NCI-H2081 treated with DMSO at 0.1 percent for 48 hours (cell line): Measurements from ENCODE around the gene UBR7.
"Not testable (repeated sequence)": the region's sequence is repeated elsewhere in the genome, so short reads cannot be mapped to it uniquely, and the experiment has no call there.

ENCODE experiments used
- DNase-seq: peaks from one replicate; lab custom pipeline; 2025; lab: John Stamatoyannopoulos, UW

The UBR7 gene

GRCh38 chr14:93206793-93207467, at the start of gene UBR7, which contains the start of gene GON7:
Gene UBR7, plus strand, starts transcription at chr14:93207256. Its CDS starts 36 bp downstream, at chr14:93207292.
Gene GON7, minus strand, starts transcription at chr14:93207065. Its CDS starts 28 bp downstream, at chr14:93207037.
- peak; percentile 96 for DNase-seq

- not testable (repeated sequence) for DNase-seq
Measured at GRCh38 chr14:93158349-93158748, 48.7 kb upstream of the UBR7 start.

GRCh38 chr14:93159625-93160352, 47.3 kb upstream of the UBR7 start:
- DNase-seq = not testable (repeated sequence)

GRCh38 chr14:93160353-93160801, 46.7 kb upstream of the UBR7 start:
- DNase-seq = no peak

GRCh38 chr14:93161411-93161940, 45.6 kb upstream of the UBR7 start:
- DNase-seq = no peak

- no peak for DNase-seq
Measured at GRCh38 chr14:93163564-93163963, 43.5 kb upstream of the UBR7 start.

- not testable (repeated sequence) for DNase-seq
Measured at GRCh38 chr14:93165271-93166265, 41.5 kb upstream of the UBR7 start.

GRCh38 chr14:93168610-93169009, 38.4 kb upstream of the UBR7 start:
- not testable (repeated sequence) for DNase-seq

GRCh38 chr14:93169619-93170018, 37.4 kb upstream of the UBR7 start:
- DNase-seq = not testable (repeated sequence)

- DNase-seq = not testable (repeated sequence)
Measured at GRCh38 chr14:93170141-93170540, 36.9 kb upstream of the UBR7 start.

- no peak for DNase-seq
Measured at GRCh38 chr14:93171376-93171775, 35.7 kb upstream of the UBR7 start.

- DNase-seq = no peak
Measured at GRCh38 chr14:93173943-93174395, 33.1 kb upstream of the UBR7 start.

GRCh38 chr14:93174731-93175130, 32.3 kb upstream of the UBR7 start:
- not testable (repeated sequence) for DNase-seq

GRCh38 chr14:93175492-93175891, 31.6 kb upstream of the UBR7 start:
- no peak for DNase-seq

GRCh38 chr14:93183596-93184317, 23.3 kb upstream of the UBR7 start:
- DNase-seq = no peak

GRCh38 chr14:93184391-93185348, 22.4 kb upstream of the UBR7 start, which contains the start of the genes LYSET and MOAP1:
Gene LYSET, plus strand, starts transcription at chr14:93185317. Its CDS starts 89 bp downstream, at chr14:93185406.
Gene MOAP1, minus strand, starts transcription at chr14:93184897. Its CDS starts 655 bp downstream, at chr14:93184242.
- DNase-seq = peak; percentile 62

- DNase-seq = no peak
Measured at GRCh38 chr14:93185349-93185720, 21.7 kb upstream of the UBR7 start.

- no peak for DNase-seq
Measured at GRCh38 chr14:93186466-93186865, 20.6 kb upstream of the UBR7 start.

- no peak for DNase-seq
Measured at GRCh38 chr14:93186956-93187355, 20.1 kb upstream of the UBR7 start.
